ENCODE measurements around the gene YPEL4.
A peak's percentile ranks its signal among the peaks of the same experiment; 100 is the strongest.

Gene YPEL4

DNA sequence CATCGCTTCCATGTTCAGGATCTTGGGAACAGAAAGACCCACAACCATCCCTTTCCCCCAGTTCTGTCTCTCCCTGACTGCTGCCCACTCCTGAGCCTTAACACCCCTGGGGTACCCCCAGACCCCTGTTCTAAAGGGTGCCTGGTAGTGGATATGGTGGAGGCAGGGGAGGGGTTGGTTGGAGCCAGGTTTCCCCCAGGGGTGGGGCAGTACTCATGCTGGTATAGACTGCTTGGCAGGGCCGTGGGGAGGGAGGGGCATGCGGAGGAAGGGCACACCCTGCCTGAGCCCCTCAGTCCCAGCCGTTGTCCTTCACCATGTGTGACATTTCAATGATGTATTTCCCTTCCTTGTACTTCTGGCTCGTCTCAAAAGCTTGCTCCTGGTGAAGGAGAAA is 4.0 kb downstream of the YPEL4 start:
- DNase-seq = no peak
- H3K27ac ChIP-seq (ENCODE audit: low read length, poor library complexity, severe bottlenecking) = no peak overlapping the region
- H3K4ac ChIP-seq (ENCODE audit: low read depth in 1 of 2, low read length in 2 of 2) = no peak overlapping the region
- no peak overlapping the region for H3K23ac ChIP-seq (ENCODE audit: low read length in 2 of 2)
- H4K8ac ChIP-seq (ENCODE audit: low read length) = no peak overlapping the region
- H3K4me2 ChIP-seq (ENCODE audit: low read length, poor library complexity, severe bottlenecking) = no peak overlapping the region
- H2AK5ac ChIP-seq (ENCODE audit: low read length, severe bottlenecking) = no peak overlapping the region
- H3K18ac ChIP-seq (ENCODE audit: low read depth in 1 of 2, low read length in 2 of 2) = no peak overlapping the region
- peak overlapping the region; percentile 20 for H3K9ac ChIP-seq (ENCODE audit: low read length)
- H3K9me3 ChIP-seq (ENCODE audit: control insufficient read depth, low read length) = no peaks in the 10 kb centered on the region
- H2BK5ac ChIP-seq (ENCODE audit: low read depth, low read length, poor library complexity, severe bottlenecking) = no peak overlapping the region
- no peak overlapping the region for H2AFZ ChIP-seq (ENCODE audit: low read depth, low read length)
- no peak overlapping the region for H2BK15ac ChIP-seq (ENCODE audit: low read depth, poor library complexity, severe bottlenecking)
- H3K14ac ChIP-seq (ENCODE audit: low read length in 2 of 2) = no peak overlapping the region
- H3K27me3 ChIP-seq (ENCODE audit: control insufficient read depth in 1 of 2, insufficient read depth in 1 of 2, low read length in 2 of 2) = peaks cover 16 to 39% of the 10 kb centered on the region in 2 experiments
- H3K4me1 ChIP-seq (ENCODE audit: control insufficient read depth, insufficient read depth, low read depth, low read length) = peaks cover 46% of the 10 kb centered on the region
- peaks cover 0 to 9% of the 10 kb centered on the region in 2 experiments for H3K36me3 ChIP-seq (ENCODE audit: control insufficient read depth in 1 of 2, insufficient read depth in 2 of 2, low read depth in 1 of 2, low read length in 2 of 2)
- no peak overlapping the region for H2BK12ac ChIP-seq (ENCODE audit: low read length in 2 of 2)
- 19% methylated on average over 2 of the region's 5 CpGs for WGBS
- H3K4me3 ChIP-seq (ENCODE audit: insufficient read depth in 1 of 2, low read depth in 1 of 2, low read length in 2 of 2) = no peak overlapping the region
- no peak overlapping the region for H2BK120ac ChIP-seq (ENCODE audit: low read depth, low read length)
- peak overlapping the region; percentile 18 for H4K91ac ChIP-seq (ENCODE audit: low read length)
- H3K79me1 ChIP-seq (replicated peaks; ENCODE audit: low read length, poor library complexity, severe bottlenecking) = peaks cover 10% of the 10 kb centered on the region

DNA sequence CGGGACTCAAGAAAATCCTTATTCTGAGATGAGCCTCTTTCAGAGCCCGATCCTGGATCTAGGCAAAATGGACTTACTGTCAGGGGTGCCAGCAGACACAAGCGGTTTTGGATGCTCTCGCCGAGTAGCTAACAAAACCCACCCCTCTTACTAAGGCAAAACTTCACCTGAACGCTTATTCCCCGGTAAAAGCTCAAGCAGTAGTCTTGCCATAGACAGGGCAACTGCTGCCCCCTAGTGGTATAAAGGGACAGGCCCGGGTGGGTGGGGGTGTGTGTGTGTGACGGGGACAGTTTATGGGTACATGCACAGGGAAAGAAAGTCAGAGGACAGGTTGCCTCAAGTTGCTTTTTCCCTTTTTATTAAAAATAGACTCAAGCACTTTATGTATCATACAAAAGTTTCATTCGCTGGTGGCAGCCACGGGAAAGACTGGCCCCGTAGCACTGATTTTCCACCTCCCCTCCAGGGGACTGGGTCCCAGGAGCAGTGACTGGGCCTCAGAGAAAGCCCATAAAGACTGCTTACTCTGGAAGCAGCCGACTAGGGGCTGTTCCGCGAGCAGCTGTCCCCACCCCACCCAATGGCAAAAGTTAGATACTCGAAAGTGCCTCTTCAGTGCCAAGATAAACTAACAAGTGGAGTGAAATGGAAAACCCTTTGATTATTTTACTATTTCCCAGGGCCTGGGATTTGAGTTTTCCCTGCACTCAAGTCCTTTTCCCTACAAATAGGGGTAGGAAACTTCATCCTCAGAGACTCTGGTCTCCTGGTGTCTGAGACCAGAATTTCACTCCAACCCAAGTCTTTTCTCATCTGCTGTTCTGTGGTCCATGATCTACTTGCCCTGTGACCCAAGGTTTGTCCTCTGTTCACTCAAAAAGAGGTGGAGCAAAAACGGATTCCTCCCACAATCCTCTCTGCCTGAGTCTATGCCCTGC is 4.7 kb downstream of the YPEL4 start:
- Histone ChIP-seq H3K9ac (ENCODE audit: low read length) (peak overlapping the region; percentile 38), H2BK120ac (ENCODE audit: low read depth, low read length) (no peak overlapping the region), H3K4me1 (ENCODE audit: control insufficient read depth, insufficient read depth, low read depth, low read length) (peaks cover 50% of the 10 kb centered on the region), H4K8ac (ENCODE audit: low read length) (no peak overlapping the region), H3K4me2 (ENCODE audit: low read length, poor library complexity, severe bottlenecking) (no peak overlapping the region), H3K18ac (ENCODE audit: low read depth in 1 of 2, low read length in 2 of 2) (no peak overlapping the region), H2AFZ (ENCODE audit: low read depth, low read length) (no peak overlapping the region), H3K27ac (ENCODE audit: low read length, poor library complexity, severe bottlenecking) (no peak overlapping the region), H3K9me3 (ENCODE audit: control insufficient read depth, low read length) (no peaks in the 10 kb centered on the region), H3K23ac (ENCODE audit: low read length in 2 of 2) (no peak overlapping the region), H2BK12ac (ENCODE audit: low read length in 2 of 2) (no peak overlapping the region), H2BK5ac (ENCODE audit: low read depth, low read length, poor library complexity, severe bottlenecking) (no peak overlapping the region), H4K91ac (ENCODE audit: low read length) (no peak overlapping the region), H3K14ac (ENCODE audit: low read length in 2 of 2) (no peak overlapping the region), H3K79me1 (replicated peaks; ENCODE audit: low read length, poor library complexity, severe bottlenecking) (peaks cover 10% of the 10 kb centered on the region), H3K36me3 (ENCODE audit: control insufficient read depth in 1 of 2, insufficient read depth in 2 of 2, low read depth in 1 of 2, low read length in 2 of 2) (peaks cover 0 to 9% of the 10 kb centered on the region in 2 experiments), H3K4me3 (ENCODE audit: insufficient read depth in 1 of 2, low read depth in 1 of 2, low read length in 2 of 2) (no peak overlapping the region), H2AK5ac (ENCODE audit: low read length, severe bottlenecking) (no peak overlapping the region), H3K4ac (ENCODE audit: low read depth in 1 of 2, low read length in 2 of 2) (no peak overlapping the region), H3K27me3 (ENCODE audit: control insufficient read depth in 1 of 2, insufficient read depth in 1 of 2, low read length in 2 of 2) (peaks cover 16 to 39% of the 10 kb centered on the region in 2 experiments), H2BK15ac (ENCODE audit: low read depth, poor library complexity, severe bottlenecking) (no peak overlapping the region)
- peak; percentile 74 for DNase-seq
- 30% methylated on average over 15 of the region's 17 CpGs for WGBS

DNA sequence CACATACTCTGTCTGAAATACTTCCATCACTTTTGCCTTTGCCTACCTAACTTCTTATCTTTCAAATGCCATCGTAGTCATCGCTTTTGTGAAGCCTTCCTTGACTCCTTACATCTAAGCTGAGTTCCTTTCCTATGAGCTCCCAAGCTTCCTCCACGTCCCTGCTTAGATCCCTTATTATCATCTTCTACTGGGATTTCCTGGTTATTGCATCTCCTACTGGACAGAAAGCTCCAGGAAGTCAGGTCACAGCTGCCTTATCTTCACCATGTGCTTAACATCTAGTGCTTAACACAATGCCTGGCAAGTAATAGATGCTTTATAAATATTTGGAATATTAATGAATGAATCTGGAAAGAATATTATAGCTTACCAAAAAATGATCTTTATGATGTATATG is 5.9 kb downstream of the YPEL4 start:
- 71% methylated on average over 3 of the region's 3 CpGs for WGBS
- Histone ChIP-seq H3K9me3 (ENCODE audit: control insufficient read depth, low read length) (no peaks in the 10 kb centered on the region), H3K14ac (ENCODE audit: low read length in 2 of 2) (no peak overlapping the region), H2BK15ac (ENCODE audit: low read depth, poor library complexity, severe bottlenecking) (no peak overlapping the region), H3K79me1 (replicated peaks; ENCODE audit: low read length, poor library complexity, severe bottlenecking) (peaks cover 10% of the 10 kb centered on the region), H3K36me3 (ENCODE audit: control insufficient read depth in 1 of 2, insufficient read depth in 2 of 2, low read depth in 1 of 2, low read length in 2 of 2) (peaks cover 0 to 9% of the 10 kb centered on the region in 2 experiments), H2AFZ (ENCODE audit: low read depth, low read length) (no peak overlapping the region), H3K23ac (ENCODE audit: low read length in 2 of 2) (no peak overlapping the region), H3K9ac (ENCODE audit: low read length) (no peak overlapping the region), H2BK12ac (ENCODE audit: low read length in 2 of 2) (no peak overlapping the region), H2AK5ac (ENCODE audit: low read length, severe bottlenecking) (no peak overlapping the region), H4K91ac (ENCODE audit: low read length) (no peak overlapping the region), H2BK120ac (ENCODE audit: low read depth, low read length) (no peak overlapping the region), H3K18ac (ENCODE audit: low read depth in 1 of 2, low read length in 2 of 2) (no peak overlapping the region), H3K27me3 (ENCODE audit: control insufficient read depth in 1 of 2, insufficient read depth in 1 of 2, low read length in 2 of 2) (peaks cover 16 to 37% of the 10 kb centered on the region in 2 experiments), H3K27ac (ENCODE audit: low read length, poor library complexity, severe bottlenecking) (no peak overlapping the region), H3K4ac (ENCODE audit: low read depth in 1 of 2, low read length in 2 of 2) (no peak overlapping the region), H4K8ac (ENCODE audit: low read length) (no peak overlapping the region), H3K4me3 (ENCODE audit: insufficient read depth in 1 of 2, low read depth in 1 of 2, low read length in 2 of 2) (no peak overlapping the region), H3K4me2 (ENCODE audit: low read length, poor library complexity, severe bottlenecking) (no peak overlapping the region), H2BK5ac (ENCODE audit: low read depth, low read length, poor library complexity, severe bottlenecking) (no peak overlapping the region), H3K4me1 (ENCODE audit: control insufficient read depth, insufficient read depth, low read depth, low read length) (peaks cover 45% of the 10 kb centered on the region)
- DNase-seq = peak; percentile 37

- H2BK12ac ChIP-seq (ENCODE audit: low read length in 2 of 2) = no peak overlapping the region
- WGBS = 64% methylated on average over 7 of the region's 7 CpGs
- H3K36me3 ChIP-seq (ENCODE audit: control insufficient read depth in 1 of 2, insufficient read depth in 2 of 2, low read depth in 1 of 2, low read length in 2 of 2) = peaks cover 0 to under 1% of the 10 kb centered on the region in 2 experiments
- H3K9me3 ChIP-seq (ENCODE audit: control insufficient read depth, low read length) = no peaks in the 10 kb centered on the region
- no peak overlapping the region for H2BK120ac ChIP-seq (ENCODE audit: low read depth, low read length)
- no peak overlapping the region for H3K14ac ChIP-seq (ENCODE audit: low read length in 2 of 2)
- peaks cover 0 to 12% of the 10 kb centered on the region in 2 experiments for H3K27me3 ChIP-seq (ENCODE audit: control insufficient read depth in 1 of 2, insufficient read depth in 1 of 2, low read length in 2 of 2)
- peak overlapping the region; percentile 92 for H3K27ac ChIP-seq (ENCODE audit: low read length, poor library complexity, severe bottlenecking)
- H2AK5ac ChIP-seq (ENCODE audit: low read length, severe bottlenecking) = no peak overlapping the region
- no peak overlapping the region for H3K4ac ChIP-seq (ENCODE audit: low read depth in 1 of 2, low read length in 2 of 2)
- H3K4me3 ChIP-seq (ENCODE audit: insufficient read depth in 1 of 2, low read depth in 1 of 2, low read length in 2 of 2) = peak overlapping the region in 1 of 2 experiments; percentile 97
- peak overlapping the region; percentile 95 for H3K9ac ChIP-seq (ENCODE audit: low read length)
- peak; percentile 81 for DNase-seq
- peak overlapping the region; percentile 52 for H3K4me2 ChIP-seq (ENCODE audit: low read length, poor library complexity, severe bottlenecking)
- H3K18ac ChIP-seq (ENCODE audit: low read depth in 1 of 2, low read length in 2 of 2) = no peak overlapping the region
- H4K8ac ChIP-seq (ENCODE audit: low read length) = no peak overlapping the region
- H2AFZ ChIP-seq (ENCODE audit: low read depth, low read length) = no peak overlapping the region
- peaks cover 27% of the 10 kb centered on the region for H3K4me1 ChIP-seq (ENCODE audit: control insufficient read depth, insufficient read depth, low read depth, low read length)
- no peak overlapping the region for H2BK15ac ChIP-seq (ENCODE audit: low read depth, poor library complexity, severe bottlenecking)
- no peak overlapping the region for H2BK5ac ChIP-seq (ENCODE audit: low read depth, low read length, poor library complexity, severe bottlenecking)
- peaks cover 15% of the 10 kb centered on the region for H3K79me1 ChIP-seq (replicated peaks; ENCODE audit: low read length, poor library complexity, severe bottlenecking)
- no peak overlapping the region for H3K23ac ChIP-seq (ENCODE audit: low read length in 2 of 2)
- H4K91ac ChIP-seq (ENCODE audit: low read length) = no peak overlapping the region
Observed at GRCh38 chr11:57641011-57641807, 8.5 kb downstream of the YPEL4 start.

All from mesenchymal stem cell (in vitro differentiated cells and primary cell).